ENCODE results near the gene KDF1. TPM values are rescaled to one million over a fixed set of nuclear protein-coding genes. Genes with fewer than 3 reads are reported as not detected.

The KDF1 gene
- total RNA-seq, 1 donor from 2014 or later, result 10.3 TPM

- no peak for TF ChIP-seq CTCF (IDR thresholded peaks at IDR 0.05; ENCODE audit: insufficient read depth, low read length, poor library complexity, severe bottlenecking)
- no peak for DNase-seq (ENCODE audit: low read depth)
- H3K36me3 ChIP-seq (ENCODE audit: control insufficient read depth, insufficient read depth, low read length), result no peaks in the 10 kb centered on the region
- no peak overlapping the region for H3K4me3 ChIP-seq (ENCODE audit: low read depth, low read length)
- H3K27me3 ChIP-seq (ENCODE audit: control insufficient read depth, insufficient read depth, low read length), result no peaks in the 10 kb centered on the region
These were observed 40.0 kb upstream of the KDF1 start for GRCh38 chr1:27000090-27000816.

DNA sequence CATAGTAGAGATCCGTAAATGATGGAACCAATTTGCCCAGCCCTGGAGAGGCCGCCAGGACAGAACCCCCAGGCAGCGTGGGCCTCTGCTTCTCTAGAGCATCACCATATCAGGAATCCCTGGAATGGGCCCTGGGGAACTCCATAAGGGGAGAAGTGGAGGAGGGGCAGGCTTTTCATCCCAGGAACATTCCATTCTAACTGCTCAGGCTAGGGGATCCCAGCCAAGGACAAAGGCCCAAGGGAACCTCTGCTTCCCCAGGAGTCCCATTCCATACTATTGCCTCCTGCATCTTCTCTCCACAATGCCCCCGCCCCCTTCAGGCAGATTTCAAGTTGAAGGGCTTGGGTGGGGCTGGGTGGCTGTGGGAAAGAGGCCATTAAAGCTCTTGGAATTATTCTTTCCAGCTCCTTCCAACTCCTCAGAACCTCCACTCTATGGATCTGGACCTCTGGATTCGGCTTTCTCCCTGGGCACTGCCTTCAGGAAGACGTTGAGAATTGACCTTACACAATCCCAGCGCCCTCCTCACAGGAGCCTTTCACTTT, 39.2 kb upstream of the KDF1 start:
- Histone ChIP-seq H3K27me3 (ENCODE audit: control insufficient read depth, insufficient read depth, low read length) (no peaks in the 10 kb centered on the region), H3K36me3 (ENCODE audit: control insufficient read depth, insufficient read depth, low read length) (no peaks in the 10 kb centered on the region), H3K4me3 (ENCODE audit: low read depth, low read length) (no peak overlapping the region)
- no peak for DNase-seq (ENCODE audit: low read depth)
- TF ChIP-seq CTCF (IDR thresholded peaks at IDR 0.05; ENCODE audit: insufficient read depth, low read length, poor library complexity, severe bottlenecking), result no peak

DNA sequence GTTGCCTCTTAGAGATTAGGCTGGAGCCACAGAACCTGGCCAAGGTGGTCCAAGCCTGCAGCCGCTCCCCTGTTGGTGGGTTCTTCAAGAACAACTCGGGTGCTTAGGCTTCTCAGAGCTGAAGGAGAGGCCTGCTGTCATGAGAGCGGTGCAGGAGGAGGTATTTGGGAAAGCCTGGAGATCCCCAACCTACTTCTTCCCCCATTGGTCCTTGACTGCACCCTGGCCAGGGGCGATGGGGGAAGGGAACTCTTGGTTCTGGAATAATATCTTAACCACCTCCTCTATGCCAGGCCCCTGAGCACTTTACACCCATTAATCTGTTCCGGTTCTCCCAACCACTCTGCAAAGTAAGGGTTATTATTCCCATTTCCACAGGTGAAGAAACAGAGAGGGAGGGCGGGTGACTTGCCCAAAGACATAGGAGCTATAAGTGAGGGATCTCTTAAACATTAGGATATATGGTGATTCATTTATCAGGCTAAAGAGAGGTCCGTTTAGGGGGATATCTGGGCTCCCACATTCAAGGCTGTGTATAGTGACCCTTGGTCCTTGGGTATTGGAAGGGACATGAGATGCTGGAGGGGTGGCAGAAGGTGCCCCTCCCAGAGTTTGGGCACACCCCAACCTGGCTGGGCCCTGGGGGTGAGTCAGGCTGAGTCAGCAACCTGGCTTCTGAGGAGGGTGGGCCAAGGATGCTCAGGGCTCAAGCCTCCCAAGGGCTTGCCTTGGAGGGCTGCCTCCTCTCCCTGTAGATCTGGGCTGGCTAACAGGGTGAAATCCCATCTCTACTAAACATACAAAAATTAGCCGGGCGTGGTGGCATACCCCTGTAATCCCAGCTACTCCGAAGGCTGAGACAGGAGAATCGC, 38.4 kb upstream of the KDF1 start:
- no peak for DNase-seq (ENCODE audit: low read depth)

GRCh38 chr1:26996665-26997064, 36.4 kb upstream of the KDF1 start:
- TF ChIP-seq CTCF (IDR thresholded peaks at IDR 0.05; ENCODE audit: insufficient read depth, low read length, poor library complexity, severe bottlenecking), result no peak
- Histone ChIP-seq H3K4me3 (ENCODE audit: low read depth, low read length) (no peak overlapping the region), H3K27me3 (ENCODE audit: control insufficient read depth, insufficient read depth, low read length) (no peaks in the 10 kb centered on the region), H3K36me3 (ENCODE audit: control insufficient read depth, insufficient read depth, low read length) (no peaks in the 10 kb centered on the region)
- no peak for DNase-seq (ENCODE audit: low read depth)

More for the DNA sequence above, 38.4 kb upstream of the KDF1 start:
- Histone ChIP-seq H3K4me3 (ENCODE audit: low read depth, low read length) (no peak overlapping the region), H3K36me3 (ENCODE audit: control insufficient read depth, insufficient read depth, low read length) (no peaks in the 10 kb centered on the region), H3K27me3 (ENCODE audit: control insufficient read depth, insufficient read depth, low read length) (no peaks in the 10 kb centered on the region)
- TF ChIP-seq CTCF (IDR thresholded peaks at IDR 0.05; ENCODE audit: insufficient read depth, low read length, poor library complexity, severe bottlenecking), result no peak

DNA sequence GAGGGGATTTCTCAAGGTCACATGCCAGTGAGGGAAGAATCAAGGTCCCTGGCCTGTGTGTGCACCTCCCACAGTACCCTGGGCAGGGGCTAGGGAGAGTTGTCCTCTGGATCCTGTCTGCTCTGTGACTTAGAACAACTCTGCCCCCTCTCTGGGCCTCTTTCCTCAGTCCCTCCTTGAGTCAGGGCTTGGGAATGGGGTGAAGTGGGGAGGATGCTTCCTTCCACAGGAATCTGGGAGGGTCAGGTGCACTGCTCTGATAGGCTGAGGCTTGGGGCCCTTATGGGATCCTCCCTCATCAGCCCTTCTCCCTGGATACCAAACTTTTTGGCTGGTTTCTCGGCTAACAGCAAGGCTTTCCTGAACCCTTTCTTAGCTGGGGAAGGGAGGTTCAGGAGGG, 35.8 kb upstream of the KDF1 start:
- TF ChIP-seq CTCF (IDR thresholded peaks at IDR 0.05; ENCODE audit: insufficient read depth, low read length, poor library complexity, severe bottlenecking), result no peak
- Histone ChIP-seq H3K4me3 (ENCODE audit: low read depth, low read length) (peak overlapping the region; percentile 21), H3K27me3 (ENCODE audit: control insufficient read depth, insufficient read depth, low read length) (no peaks in the 10 kb centered on the region), H3K36me3 (ENCODE audit: control insufficient read depth, insufficient read depth, low read length) (no peaks in the 10 kb centered on the region)
- no peak for DNase-seq (ENCODE audit: low read depth)

All from kidney epithelial cell (primary cell).